NCI-H510A treated with DMSO at 0.1 percent for 48 hours (cell line): Measurements from ENCODE around the gene RABL2A.
"Not testable (repeated sequence)": the region's sequence is repeated elsewhere in the genome, so short reads cannot be mapped to it uniquely, and the experiment has no call there.

Source experiments
- DNase-seq: peaks from one replicate; lab custom pipeline; 2025; lab: John Stamatoyannopoulos, UW

The RABL2A gene

DNA sequence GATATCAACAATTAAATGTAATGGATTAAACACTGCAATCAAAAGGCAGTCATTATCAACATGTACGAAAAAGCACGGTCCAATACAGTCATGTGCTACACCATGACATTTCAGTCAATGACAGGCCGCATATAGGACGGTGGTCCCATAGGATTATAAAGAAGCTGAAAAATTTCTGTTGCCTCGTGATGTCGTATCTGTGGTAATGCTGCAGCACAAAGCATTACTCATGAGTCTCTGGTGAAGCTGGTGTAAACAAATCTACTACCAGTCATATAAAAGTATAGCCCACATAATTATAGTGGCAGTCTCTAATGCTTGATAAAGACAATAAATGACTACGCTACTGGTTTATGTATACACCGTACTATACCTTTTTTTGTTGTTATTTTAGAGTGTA is 58.4 kb downstream of the RABL2A start:
- no peak for DNase-seq

DNA sequence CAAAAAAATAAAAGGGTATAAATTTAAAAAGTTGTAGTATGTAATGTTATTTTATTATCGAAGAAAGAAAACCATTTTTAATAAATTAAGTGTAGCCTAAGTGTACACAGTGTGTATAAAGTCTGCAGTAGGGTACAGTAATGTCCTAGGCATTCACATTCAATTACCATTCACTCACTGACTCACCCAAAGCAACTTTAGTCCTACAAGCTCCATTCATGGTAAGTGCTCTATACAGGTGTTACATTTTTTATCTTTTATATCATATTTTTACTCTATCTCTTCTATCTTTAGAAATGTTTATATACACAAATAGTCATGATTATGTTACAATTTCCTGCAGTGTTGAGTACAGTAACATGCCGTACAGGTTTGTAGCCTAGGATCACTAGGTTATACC is 59.5 kb downstream of the RABL2A start:
- no peak for DNase-seq

DNA sequence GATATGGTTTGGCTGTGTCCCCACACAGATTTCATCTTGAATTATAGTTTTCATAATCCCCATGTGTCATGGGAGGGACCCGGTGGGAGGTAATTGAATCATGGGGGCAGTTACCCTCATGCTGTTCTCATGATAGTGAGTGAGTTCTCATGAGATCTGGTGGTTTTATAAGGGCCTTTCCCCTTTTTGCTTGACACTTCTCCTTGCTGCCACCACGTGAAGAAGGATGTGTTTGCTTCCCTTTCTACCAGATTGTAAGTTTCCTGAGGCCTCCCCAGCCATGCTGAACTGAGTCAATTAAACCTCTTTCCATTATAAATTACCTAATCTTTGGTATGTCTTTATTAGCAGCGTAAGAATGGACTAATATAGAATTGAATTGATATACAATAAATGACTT is 63.8 kb downstream of the RABL2A start:
- not testable (repeated sequence) for DNase-seq
